HepG2 (cell line): ENCODE measurements around the gene NEAT1. TPM values are rescaled to one million over a fixed set of nuclear protein-coding genes. Genes with fewer than 3 reads are reported as not detected.

Experiments
- AGO1 ChIP-seq: fragments of 200-400 bp; formaldehyde crosslinking; IDR thresholded peaks from 2 replicates; pipeline ENCODE4 v1.6.1; 2017; ENCODE audit warnings: mild to moderate bottlenecking, low read depth, low read length, moderate library complexity; ENCODE audit not compliant: poor library complexity, severe bottlenecking
- AKAP8 ChIP-seq: sonication (generic); formaldehyde crosslinking; IDR thresholded peaks from 2 replicates; pipeline ENCODE4 v1.5.1; 2020; ENCODE audit warnings: mild to moderate bottlenecking, missing genetic modification reagents
- DMAP1 ChIP-seq: IDR thresholded peaks from 2 replicates; pipeline ENCODE4 v1.6.1; 2016
- HNF4G ChIP-seq, 2 experiments: sonication (generic) in 1 of 2; formaldehyde crosslinking in 1 of 2; IDR thresholded peaks; 2 replicates each; pipeline versions ENCODE4 v1.4.0 to v1.6.1; 2011 to 2020; ENCODE audit warnings: borderline replicate concordance in 2 of 2, low read depth in 2 of 2, mild to moderate bottlenecking in 2 of 2, low read length in 1 of 2, missing genetic modification reagents in 1 of 2, moderate library complexity in 1 of 2
- HNRNPH1 ChIP-seq: fragments of 200-400 bp; formaldehyde crosslinking; optimal IDR thresholded peaks from 2 replicates; pipeline ENCODE3; 2017; ENCODE audit warnings: mild to moderate bottlenecking, low read depth, low read length
- MBD4 ChIP-seq: IDR thresholded peaks from 2 replicates; pipeline ENCODE4 v1.6.1; 2012; ENCODE audit warnings: low read length, inconsistent platforms, borderline replicate concordance
- SATB2 ChIP-seq: sonication (generic); formaldehyde crosslinking; IDR thresholded peaks from 2 replicates; pipeline ENCODE4 v1.5.0; 2020; ENCODE audit warnings: missing genetic modification reagents
- ZNF598 ChIP-seq: sonication (generic); formaldehyde crosslinking; IDR thresholded peaks from 2 replicates; pipeline ENCODE4 v1.5.1; 2020; ENCODE audit warnings: mild to moderate bottlenecking, missing genetic modification reagents, borderline replicate concordance
- ZNF879 ChIP-seq: sonication (generic); formaldehyde crosslinking; IDR thresholded peaks from 2 replicates; pipeline ENCODE4 v1.8.1; 2023; ENCODE audit warnings: missing genetic modification reagents
- polyA plus RNA-seq, 8 experiments: library from polyadenylated mRNA; depleted of rRNA in 3 of 8; stranded (reverse) in 7 of 8; unstranded in 1 of 8; fragments of >200 nt; fragmentation: Illumina TruSeq in 4 of 8; extraction: Trizol in 4 of 8; gene quantifications; 2 replicates each; pipeline versions ENCODE4 v1.2.1 to v1.2.3, GENCODE V29; 2011 to 2016; ENCODE audit warnings: low read depth in 4 of 8, missing spikeins in 1 of 8, mixed read lengths in 1 of 8; ENCODE audit not compliant: insufficient read depth in 1 of 8
- total RNA-seq, 5 experiments: library from RNA; depleted of rRNA; stranded (reverse); fragments of >200 nt; fragmentation: Illumina TruSeq; extraction: Trizol; gene quantifications; 2 replicates each; pipeline ENCODE4 v1.2.3, GENCODE V29; 2016; ENCODE audit warnings: low read depth in 1 of 5
- TF ChIP-seq, protein P1 (sequence below): sonication (generic); formaldehyde crosslinking; IDR thresholded peaks from 2 replicates; pipeline ENCODE4 v1.5.0; 2020; ENCODE audit warnings: mild to moderate bottlenecking, missing genetic modification reagents, borderline replicate concordance
- TF ChIP-seq, protein P2 (sequence below): sonication (generic); formaldehyde crosslinking; IDR thresholded peaks from 2 replicates; pipeline ENCODE4 v1.4.0; 2020; ENCODE audit warnings: missing genetic modification reagents
- TF ChIP-seq, protein P3 (sequence below): conservative IDR thresholded peaks from 2 replicates; pipeline ENCODE4 v1.6.1; 2018; ENCODE audit warnings: missing genetic modification reagents
- TF ChIP-seq, protein P4 (sequence below): IDR thresholded peaks from 2 replicates; pipeline ENCODE4 v1.6.1; 2016; ENCODE audit warnings: mild to moderate bottlenecking, missing biosample characterization, missing genetic modification reagents
- TF ChIP-seq, protein P5 (sequence below): sonication (generic); formaldehyde crosslinking; IDR thresholded peaks from 2 replicates; pipeline ENCODE4 v1.9.0; 2022; ENCODE audit warnings: missing genetic modification reagents, mild to moderate bottlenecking, borderline replicate concordance

The NEAT1 gene
- total and polyA plus RNA-seq, 2 of the 13 experiments (the other 11 are each of a cell fraction or from before 2014, with no cell fraction given): 20.5 to 41.2 TPM

DNA sequence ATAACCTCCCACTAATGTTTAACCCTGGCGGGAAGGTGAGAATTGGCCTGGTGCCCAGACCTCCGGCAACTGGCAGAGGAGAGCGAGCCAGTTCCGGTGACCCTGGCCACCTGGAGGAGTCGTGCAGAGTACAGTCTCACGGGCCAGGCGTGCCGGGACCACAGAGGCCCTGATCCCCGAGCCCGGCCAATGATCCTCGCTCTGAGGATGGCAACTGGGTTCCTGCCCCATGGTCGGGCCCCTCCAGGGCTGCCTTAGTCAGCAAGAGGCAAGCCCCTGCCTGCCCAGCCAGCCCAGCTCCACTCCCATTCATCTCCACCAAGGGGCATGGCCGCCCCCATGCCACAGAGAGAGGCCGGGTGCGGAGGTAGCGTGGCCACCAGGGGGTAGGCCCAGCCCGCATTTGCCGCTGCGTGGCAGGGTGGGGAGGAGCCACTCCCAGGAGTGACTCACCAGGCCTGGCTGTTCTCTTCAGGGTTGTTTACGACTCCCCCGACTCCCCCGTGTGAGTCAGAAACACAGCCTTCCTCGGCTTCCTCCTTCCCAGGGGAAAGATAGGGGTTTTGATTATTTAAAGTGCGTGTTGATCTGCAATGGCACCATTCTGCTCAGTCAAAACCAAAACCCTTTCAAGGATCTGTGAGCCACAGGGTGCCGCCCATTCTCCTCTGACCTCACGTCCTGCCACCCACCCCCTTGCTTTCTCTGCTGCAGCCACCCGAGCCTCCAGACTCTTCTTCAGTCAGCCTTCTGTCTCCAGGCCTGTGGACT is 40.4 kb upstream of the NEAT1 start, which contains the start of gene SLC25A45 (continued):
- TF ChIP-seq, protein P1, sequence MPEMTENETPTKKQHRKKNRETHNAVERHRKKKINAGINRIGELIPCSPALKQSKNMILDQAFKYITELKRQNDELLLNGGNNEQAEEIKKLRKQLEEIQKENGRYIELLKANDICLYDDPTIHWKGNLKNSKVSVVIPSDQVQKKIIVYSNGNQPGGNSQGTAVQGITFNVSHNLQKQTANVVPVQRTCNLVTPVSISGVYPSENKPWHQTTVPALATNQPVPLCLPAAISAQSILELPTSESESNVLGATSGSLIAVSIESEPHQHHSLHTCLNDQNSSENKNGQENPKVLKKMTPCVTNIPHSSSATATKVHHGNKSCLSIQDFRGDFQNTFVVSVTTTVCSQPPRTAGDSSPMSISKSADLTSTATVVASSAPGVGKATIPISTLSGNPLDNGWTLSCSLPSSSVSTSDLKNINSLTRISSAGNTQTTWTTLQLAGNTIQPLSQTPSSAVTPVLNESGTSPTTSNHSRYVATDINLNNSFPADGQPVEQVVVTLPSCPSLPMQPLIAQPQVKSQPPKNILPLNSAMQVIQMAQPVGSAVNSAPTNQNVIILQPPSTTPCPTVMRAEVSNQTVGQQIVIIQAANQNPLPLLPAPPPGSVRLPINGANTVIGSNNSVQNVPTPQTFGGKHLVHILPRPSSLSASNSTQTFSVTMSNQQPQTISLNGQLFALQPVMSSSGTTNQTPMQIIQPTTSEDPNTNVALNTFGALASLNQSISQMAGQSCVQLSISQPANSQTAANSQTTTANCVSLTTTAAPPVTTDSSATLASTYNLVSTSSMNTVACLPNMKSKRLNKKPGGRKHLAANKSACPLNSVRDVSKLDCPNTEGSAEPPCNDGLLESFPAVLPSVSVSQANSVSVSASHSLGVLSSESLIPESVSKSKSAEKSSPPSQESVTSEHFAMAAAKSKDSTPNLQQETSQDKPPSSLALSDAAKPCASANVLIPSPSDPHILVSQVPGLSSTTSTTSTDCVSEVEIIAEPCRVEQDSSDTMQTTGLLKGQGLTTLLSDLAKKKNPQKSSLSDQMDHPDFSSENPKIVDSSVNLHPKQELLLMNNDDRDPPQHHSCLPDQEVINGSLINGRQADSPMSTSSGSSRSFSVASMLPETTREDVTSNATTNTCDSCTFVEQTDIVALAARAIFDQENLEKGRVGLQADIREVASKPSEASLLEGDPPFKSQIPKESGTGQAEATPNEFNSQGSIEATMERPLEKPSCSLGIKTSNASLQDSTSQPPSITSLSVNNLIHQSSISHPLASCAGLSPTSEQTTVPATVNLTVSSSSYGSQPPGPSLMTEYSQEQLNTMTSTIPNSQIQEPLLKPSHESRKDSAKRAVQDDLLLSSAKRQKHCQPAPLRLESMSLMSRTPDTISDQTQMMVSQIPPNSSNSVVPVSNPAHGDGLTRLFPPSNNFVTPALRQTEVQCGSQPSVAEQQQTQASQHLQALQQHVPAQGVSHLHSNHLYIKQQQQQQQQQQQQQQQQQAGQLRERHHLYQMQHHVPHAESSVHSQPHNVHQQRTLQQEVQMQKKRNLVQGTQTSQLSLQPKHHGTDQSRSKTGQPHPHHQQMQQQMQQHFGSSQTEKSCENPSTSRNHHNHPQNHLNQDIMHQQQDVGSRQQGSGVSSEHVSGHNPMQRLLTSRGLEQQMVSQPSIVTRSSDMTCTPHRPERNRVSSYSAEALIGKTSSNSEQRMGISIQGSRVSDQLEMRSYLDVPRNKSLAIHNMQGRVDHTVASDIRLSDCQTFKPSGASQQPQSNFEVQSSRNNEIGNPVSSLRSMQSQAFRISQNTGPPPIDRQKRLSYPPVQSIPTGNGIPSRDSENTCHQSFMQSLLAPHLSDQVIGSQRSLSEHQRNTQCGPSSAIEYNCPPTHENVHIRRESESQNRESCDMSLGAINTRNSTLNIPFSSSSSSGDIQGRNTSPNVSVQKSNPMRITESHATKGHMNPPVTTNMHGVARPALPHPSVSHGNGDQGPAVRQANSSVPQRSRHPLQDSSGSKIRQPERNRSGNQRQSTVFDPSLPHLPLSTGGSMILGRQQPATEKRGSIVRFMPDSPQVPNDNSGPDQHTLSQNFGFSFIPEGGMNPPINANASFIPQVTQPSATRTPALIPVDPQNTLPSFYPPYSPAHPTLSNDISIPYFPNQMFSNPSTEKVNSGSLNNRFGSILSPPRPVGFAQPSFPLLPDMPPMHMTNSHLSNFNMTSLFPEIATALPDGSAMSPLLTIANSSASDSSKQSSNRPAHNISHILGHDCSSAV (CRISPR knock-in tag): no peak
- TF ChIP-seq AGO1 (peak; percentile 65), MBD4 (no peak), HNRNPH1 (no peak), SATB2 (CRISPR knock-in tag) (no peak), DMAP1 (CRISPR knock-in tag) (peak; percentile 96), ZNF879 (CRISPR knock-in tag) (peak; percentile 81; the same call in 1 of the 2 replicates), HNF4G (IDR thresholded peaks at IDR 0.05; ENCODE audit: borderline replicate concordance, low read depth, low read length) (peak; percentile 18; the same call in 1 of the 2 replicates), HNF4G (CRISPR knock-in tag; IDR thresholded peaks at IDR 0.05; ENCODE audit: borderline replicate concordance, low read depth) (peak; percentile 87), AKAP8 (peak; percentile 78; the same call in 1 of the 2 replicates), ZNF598 (CRISPR knock-in tag) (peak; percentile 61; the same call in 1 of the 2 replicates)
- TF ChIP-seq, protein P2, sequence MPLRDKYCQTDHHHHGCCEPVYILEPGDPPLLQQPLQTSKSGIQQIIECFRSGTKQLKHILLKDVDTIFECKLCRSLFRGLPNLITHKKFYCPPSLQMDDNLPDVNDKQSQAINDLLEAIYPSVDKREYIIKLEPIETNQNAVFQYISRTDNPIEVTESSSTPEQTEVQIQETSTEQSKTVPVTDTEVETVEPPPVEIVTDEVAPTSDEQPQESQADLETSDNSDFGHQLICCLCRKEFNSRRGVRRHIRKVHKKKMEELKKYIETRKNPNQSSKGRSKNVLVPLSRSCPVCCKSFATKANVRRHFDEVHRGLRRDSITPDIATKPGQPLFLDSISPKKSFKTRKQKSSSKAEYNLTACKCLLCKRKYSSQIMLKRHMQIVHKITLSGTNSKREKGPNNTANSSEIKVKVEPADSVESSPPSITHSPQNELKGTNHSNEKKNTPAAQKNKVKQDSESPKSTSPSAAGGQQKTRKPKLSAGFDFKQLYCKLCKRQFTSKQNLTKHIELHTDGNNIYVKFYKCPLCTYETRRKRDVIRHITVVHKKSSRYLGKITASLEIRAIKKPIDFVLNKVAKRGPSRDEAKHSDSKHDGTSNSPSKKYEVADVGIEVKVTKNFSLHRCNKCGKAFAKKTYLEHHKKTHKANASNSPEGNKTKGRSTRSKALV (CRISPR knock-in tag): no peak; the same call in 1 of the 2 replicates
- TF ChIP-seq, protein P3, sequence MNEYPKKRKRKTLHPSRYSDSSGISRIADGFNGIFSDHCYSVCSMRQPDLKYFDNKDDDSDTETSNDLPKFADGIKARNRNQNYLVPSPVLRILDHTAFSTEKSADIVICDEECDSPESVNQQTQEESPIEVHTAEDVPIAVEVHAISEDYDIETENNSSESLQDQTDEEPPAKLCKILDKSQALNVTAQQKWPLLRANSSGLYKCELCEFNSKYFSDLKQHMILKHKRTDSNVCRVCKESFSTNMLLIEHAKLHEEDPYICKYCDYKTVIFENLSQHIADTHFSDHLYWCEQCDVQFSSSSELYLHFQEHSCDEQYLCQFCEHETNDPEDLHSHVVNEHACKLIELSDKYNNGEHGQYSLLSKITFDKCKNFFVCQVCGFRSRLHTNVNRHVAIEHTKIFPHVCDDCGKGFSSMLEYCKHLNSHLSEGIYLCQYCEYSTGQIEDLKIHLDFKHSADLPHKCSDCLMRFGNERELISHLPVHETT (CRISPR knock-in tag): peak; percentile 68
- TF ChIP-seq, protein P4, sequence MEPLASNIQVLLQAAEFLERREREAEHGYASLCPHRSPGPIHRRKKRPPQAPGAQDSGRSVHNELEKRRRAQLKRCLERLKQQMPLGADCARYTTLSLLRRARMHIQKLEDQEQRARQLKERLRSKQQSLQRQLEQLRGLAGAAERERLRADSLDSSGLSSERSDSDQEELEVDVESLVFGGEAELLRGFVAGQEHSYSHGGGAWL (CRISPR knock-in tag): peak; percentile 41
- TF ChIP-seq, protein P5, sequence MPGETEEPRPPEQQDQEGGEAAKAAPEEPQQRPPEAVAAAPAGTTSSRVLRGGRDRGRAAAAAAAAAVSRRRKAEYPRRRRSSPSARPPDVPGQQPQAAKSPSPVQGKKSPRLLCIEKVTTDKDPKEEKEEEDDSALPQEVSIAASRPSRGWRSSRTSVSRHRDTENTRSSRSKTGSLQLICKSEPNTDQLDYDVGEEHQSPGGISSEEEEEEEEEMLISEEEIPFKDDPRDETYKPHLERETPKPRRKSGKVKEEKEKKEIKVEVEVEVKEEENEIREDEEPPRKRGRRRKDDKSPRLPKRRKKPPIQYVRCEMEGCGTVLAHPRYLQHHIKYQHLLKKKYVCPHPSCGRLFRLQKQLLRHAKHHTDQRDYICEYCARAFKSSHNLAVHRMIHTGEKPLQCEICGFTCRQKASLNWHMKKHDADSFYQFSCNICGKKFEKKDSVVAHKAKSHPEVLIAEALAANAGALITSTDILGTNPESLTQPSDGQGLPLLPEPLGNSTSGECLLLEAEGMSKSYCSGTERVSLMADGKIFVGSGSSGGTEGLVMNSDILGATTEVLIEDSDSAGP (CRISPR knock-in tag): peak; percentile 95; the same call in 1 of the 2 replicates
